ENCODE results near the gene SRP72. TPM values are rescaled to one million over a fixed set of nuclear protein-coding genes. Genes with fewer than 3 reads are reported as not detected.
A peak's percentile ranks its signal among the peaks of the same experiment; 100 is the strongest.

Gene SRP72
- total RNA-seq, 4 donors from 2014 or later, result 37.0 to 51.9 (median 45.8) TPM

DNA sequence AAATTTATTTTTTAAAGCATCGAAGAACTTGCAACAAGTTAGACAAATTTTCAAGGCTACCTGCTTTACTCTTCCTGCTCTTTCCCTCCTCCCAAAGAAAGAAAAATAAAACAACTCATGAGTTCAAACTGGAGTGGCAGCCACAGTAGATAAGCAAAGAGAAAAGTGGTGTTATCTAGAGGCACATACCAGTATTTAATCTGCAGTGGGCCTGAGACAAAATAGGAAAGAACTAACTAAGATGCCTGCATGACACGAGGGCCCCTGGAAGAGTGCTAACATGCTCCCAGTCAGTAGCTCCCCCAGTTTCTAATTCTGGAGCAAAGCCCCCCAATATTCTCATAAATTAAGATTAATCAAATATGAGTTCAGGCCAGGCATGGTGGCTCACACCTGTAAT, 46.1 kb downstream of the SRP72 start:
- no peaks in the 10 kb centered on the region for H3K27me3 ChIP-seq
- 73% methylated on average over 2 of the region's 2 CpGs for WGBS
- no peak overlapping the region for H3K27ac ChIP-seq (replicated peaks in 1 of 4)
- intact Hi-C loops (cut with DNase I), result no loop called here
- no peaks in the 10 kb centered on the region for H3K36me3 ChIP-seq
- no peaks in the 10 kb centered on the region for H3K4me1 ChIP-seq
- H3K4me3 ChIP-seq, result no peak overlapping the region
- no peaks in the 10 kb centered on the region for H3K9me3 ChIP-seq
- TF ChIP-seq, protein P1, sequence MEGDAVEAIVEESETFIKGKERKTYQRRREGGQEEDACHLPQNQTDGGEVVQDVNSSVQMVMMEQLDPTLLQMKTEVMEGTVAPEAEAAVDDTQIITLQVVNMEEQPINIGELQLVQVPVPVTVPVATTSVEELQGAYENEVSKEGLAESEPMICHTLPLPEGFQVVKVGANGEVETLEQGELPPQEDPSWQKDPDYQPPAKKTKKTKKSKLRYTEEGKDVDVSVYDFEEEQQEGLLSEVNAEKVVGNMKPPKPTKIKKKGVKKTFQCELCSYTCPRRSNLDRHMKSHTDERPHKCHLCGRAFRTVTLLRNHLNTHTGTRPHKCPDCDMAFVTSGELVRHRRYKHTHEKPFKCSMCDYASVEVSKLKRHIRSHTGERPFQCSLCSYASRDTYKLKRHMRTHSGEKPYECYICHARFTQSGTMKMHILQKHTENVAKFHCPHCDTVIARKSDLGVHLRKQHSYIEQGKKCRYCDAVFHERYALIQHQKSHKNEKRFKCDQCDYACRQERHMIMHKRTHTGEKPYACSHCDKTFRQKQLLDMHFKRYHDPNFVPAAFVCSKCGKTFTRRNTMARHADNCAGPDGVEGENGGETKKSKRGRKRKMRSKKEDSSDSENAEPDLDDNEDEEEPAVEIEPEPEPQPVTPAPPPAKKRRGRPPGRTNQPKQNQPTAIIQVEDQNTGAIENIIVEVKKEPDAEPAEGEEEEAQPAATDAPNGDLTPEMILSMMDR (IDR thresholded peaks at IDR 0.05), result no peak
- no peak for TF ChIP-seq POLR2A (IDR thresholded peaks at IDR 0.05; ENCODE audit: low read depth)
- no peak for TF ChIP-seq EP300 (IDR thresholded peaks at IDR 0.05)
- no peak for TF ChIP-seq POLR2AphosphoS5 (IDR thresholded peaks at IDR 0.05)
- no peak for DNase-seq (ENCODE audit: extremely low spot score)

DNA sequence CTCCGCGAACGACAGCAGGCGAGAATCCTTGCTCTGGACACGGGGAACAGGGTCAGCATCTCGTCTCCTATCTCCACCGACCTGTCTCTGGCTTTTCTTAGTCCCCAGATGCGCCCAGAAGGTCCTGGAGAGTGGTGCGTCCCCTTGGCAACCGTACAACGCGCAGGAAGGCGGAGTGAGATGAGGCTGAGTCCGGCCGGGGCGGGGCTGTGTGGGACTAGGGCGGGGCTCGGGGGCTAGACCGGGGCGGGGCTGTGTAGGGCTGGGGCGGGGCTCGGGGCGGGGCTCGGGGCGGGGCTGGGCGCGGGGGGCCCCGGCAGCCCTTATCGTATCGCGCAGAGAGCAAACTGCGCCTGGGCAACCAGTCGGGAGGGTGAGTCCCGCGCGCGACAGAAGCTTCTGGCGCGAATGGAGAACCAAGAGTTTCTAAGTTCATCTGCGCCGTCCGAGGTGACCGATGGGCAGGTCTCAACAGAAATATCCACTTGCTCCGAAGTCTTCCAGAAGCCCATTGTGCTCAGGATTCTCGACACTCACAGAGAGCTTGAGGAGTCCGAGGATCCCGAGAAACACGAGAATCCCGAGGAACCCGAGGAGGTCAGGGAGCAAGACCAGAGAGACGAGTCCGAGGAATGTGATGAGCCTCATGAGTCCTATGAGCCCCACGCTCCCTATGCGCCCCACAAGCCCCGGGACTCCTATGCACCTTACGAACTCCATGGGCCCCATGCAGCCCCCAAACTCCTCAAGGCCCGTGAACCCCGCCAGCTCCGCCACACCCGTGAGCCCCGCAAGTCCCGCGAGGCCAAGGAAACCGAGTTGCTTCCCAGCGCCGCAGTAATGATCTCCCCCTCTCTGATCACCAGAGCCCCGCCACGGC, 63.1 kb downstream of the SRP72 start:
- no peaks in the 10 kb centered on the region for H3K9me3 ChIP-seq
- WGBS, result 4% methylated on average over 26 of the region's 68 CpGs
- intact Hi-C loops (cut with DNase I), result no loop called here
- peaks cover 11 to 21% (median 16%) of the 10 kb centered on the region in 4 donors for H3K4me1 ChIP-seq
- peaks cover 0 to 11% (median 0%) of the 10 kb centered on the region in 4 donors for H3K27me3 ChIP-seq
- H3K4me3 ChIP-seq, result peak overlapping the region; percentile 59 to 66 (median 62)
- TF ChIP-seq, protein P1 (IDR thresholded peaks at IDR 0.05), result no peak
- no peak for TF ChIP-seq POLR2A (IDR thresholded peaks at IDR 0.05; ENCODE audit: low read depth)
- TF ChIP-seq POLR2AphosphoS5 (IDR thresholded peaks at IDR 0.05), result peak; percentile 43 to 61
- H3K36me3 ChIP-seq, result no peaks in the 10 kb centered on the region
- no peak overlapping the region for H3K27ac ChIP-seq (replicated peaks in 1 of 4)
- peak; percentile 96 for DNase-seq (ENCODE audit: extremely low spot score)

DNA sequence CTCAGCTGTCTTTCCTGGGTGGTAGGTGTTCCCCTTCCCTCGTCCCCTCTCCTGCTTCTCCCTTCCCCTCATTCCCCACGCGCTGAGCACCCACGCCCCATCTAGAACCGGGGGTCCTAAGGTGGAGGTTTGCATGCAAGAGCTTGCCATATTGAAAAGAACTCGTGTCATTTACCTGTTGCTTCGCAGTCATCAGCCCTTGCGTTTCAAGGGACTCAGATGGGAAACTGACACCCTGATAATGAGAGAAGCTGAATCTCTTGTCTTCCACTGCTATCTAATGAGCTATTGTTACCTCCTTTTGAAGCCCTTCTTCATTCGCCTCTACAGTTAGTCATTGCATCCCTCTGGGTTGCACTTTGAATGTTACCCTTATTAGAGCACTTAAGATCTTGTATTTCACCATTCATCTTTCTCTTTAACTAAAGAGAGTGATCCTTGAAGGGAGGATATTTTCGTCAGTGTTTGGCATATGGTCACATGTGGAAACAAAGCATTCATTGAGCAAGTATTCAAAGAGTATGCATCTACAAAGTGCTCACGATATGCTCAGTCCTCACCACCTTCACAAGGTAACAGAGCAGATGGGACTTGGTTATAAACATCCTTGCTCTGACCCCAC, 63.8 kb downstream of the SRP72 start:
- WGBS, result 44% methylated on average over 11 of the region's 11 CpGs
- H3K9me3 ChIP-seq, result no peaks in the 10 kb centered on the region
- no peaks in the 10 kb centered on the region for H3K36me3 ChIP-seq
- H3K27ac ChIP-seq (replicated peaks in 1 of 4), result no peak overlapping the region
- H3K4me3 ChIP-seq, result peak overlapping the region; percentile 59 to 66 (median 62)
- intact Hi-C loops (cut with DNase I), result no loop called here
- peaks cover 11 to 21% (median 16%) of the 10 kb centered on the region in 4 donors for H3K4me1 ChIP-seq
- no peak for DNase-seq (ENCODE audit: extremely low spot score)
- TF ChIP-seq EP300 (IDR thresholded peaks at IDR 0.05) (no peak), POLR2A (IDR thresholded peaks at IDR 0.05; ENCODE audit: low read depth) (no peak), POLR2AphosphoS5 (IDR thresholded peaks at IDR 0.05) (no peak)
- TF ChIP-seq, protein P1 (IDR thresholded peaks at IDR 0.05), result no peak
- peaks cover 0 to 17% (median 0%) of the 10 kb centered on the region in 4 donors for H3K27me3 ChIP-seq

DNA sequence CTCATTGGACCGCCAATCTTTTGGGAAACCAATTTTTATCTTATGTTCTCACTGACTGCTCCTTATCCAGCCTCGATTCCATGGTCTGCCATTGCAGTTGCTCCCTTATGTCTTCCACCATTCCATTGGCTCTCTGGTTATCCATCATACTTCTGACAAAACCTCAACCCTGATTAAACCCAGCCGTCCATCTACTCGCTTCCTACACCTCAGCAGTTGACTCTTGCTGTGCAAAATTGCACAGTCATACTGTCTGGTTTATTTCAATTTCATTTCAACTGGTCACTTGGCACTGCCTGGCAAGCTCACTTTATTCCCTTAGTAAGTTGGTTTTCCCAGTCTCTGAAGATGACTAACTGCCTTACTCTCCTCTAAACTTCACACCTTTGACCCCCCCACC, 64.4 kb downstream of the SRP72 start:
- no peak for DNase-seq (ENCODE audit: extremely low spot score)
- no peak overlapping the region for H3K27ac ChIP-seq (replicated peaks in 1 of 4)
- no peaks in the 10 kb centered on the region for H3K36me3 ChIP-seq
- peaks cover 11 to 21% (median 16%) of the 10 kb centered on the region in 4 donors for H3K4me1 ChIP-seq
- H3K4me3 ChIP-seq, result no peak overlapping the region
- intact Hi-C loops (cut with DNase I), result no loop called here
- WGBS, result 83% methylated on average over 4 of the region's 4 CpGs
- peaks cover 0 to 17% (median 0%) of the 10 kb centered on the region in 4 donors for H3K27me3 ChIP-seq
- H3K9me3 ChIP-seq, result no peaks in the 10 kb centered on the region
- no peak for TF ChIP-seq EP300 (IDR thresholded peaks at IDR 0.05)
- no peak for TF ChIP-seq POLR2A (IDR thresholded peaks at IDR 0.05; ENCODE audit: low read depth)
- no peak for TF ChIP-seq POLR2AphosphoS5 (IDR thresholded peaks at IDR 0.05)
- TF ChIP-seq, protein P1 (IDR thresholded peaks at IDR 0.05), result no peak
